Effector CD8-positive, alpha-beta T cell (primary cell): ENCODE measurements around the gene MYH14.
"Not testable (repeated sequence)": the region's sequence is repeated elsewhere in the genome, so short reads cannot be mapped to it uniquely, and the experiment has no call there.

ENCODE experiments used
- DNase-seq: peaks from one replicate; lab custom pipeline; 2025; lab: John Stamatoyannopoulos, UW

MYH14 gene

DNA sequence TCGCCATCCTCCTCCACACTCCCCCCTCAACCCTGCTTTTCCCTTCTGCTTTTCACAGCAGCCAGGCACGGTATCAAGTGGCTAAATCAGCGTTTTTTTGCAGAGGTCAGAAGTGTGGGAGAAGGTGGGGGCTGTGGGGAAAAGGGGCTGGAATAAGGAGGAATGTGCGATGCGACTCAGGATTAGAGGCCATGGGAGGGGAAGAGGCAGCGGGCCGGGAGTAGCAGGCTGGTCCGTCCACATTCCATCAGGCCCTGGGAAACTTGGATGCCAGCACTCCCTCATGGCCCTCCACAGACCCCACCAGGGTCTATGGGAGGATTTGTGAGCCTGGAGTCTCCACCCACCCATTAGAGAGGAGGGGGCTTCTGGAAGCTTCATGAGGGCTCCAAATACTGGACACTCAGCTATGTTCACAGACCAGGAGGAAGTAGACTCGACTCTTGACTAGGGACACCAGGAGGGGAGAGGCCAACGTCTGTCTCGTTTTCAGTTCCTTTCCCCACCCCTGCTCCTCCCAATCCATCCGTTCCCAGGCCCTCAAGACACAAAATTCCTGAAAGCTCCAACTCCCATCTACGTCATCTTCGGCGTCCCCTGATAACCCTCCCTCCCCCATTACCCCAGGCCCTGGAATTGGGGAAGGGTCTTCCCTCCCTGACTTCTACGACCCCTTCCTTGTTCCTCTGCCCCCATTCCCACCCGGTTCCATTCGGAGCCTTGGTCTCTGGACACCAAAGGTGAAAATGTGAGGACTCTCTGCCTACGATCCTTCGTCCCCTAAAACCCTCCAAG, 129.0 kb downstream of the MYH14 start:
- no peak for DNase-seq

- peak; percentile 67 for DNase-seq
Measured at GRCh38 chr19:50333235-50333736, 129.9 kb downstream of the MYH14 start.

DNA sequence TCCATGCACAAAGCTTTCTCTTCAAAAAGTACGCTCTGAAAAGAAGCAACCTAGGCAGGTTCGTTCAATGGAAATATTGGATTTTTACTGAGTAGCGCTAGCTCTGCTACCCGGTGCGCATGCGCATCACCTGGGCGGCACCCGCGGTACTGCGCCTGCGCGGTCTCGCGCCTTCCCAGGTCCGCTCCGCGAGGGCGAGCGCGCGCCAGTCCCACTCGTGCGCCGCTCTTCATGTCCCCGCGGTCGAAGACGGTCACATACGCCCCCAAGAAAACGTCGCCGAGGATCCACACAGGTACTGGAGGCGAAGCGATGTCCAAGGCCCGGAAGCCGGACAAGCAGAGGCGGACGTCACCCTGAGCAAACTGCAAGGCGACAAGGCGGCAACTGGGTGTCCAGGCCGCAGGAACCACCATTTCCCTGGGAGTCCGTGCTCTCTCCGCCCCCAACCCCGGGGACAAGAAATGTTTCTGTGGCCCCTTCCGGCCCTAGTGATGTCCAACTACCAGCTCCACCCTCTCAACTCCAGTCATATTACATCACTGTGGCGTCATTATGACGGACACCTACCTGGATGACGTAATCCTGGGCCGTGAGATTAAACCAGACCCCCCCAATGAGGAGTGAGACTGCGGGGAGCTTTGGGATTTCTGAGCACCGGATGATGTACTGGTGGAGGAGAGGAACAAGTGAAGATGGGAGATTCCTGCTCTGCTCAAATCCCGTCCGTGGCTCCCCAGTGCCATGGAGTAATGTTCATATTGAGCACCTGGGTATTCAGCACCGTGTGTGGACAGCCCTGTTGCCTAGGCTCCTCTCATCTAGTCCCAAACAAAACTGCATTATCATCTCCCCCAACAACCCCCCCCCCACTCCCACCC, 130.6 kb downstream of the MYH14 start:
- DNase-seq: peak; percentile 71

DNA sequence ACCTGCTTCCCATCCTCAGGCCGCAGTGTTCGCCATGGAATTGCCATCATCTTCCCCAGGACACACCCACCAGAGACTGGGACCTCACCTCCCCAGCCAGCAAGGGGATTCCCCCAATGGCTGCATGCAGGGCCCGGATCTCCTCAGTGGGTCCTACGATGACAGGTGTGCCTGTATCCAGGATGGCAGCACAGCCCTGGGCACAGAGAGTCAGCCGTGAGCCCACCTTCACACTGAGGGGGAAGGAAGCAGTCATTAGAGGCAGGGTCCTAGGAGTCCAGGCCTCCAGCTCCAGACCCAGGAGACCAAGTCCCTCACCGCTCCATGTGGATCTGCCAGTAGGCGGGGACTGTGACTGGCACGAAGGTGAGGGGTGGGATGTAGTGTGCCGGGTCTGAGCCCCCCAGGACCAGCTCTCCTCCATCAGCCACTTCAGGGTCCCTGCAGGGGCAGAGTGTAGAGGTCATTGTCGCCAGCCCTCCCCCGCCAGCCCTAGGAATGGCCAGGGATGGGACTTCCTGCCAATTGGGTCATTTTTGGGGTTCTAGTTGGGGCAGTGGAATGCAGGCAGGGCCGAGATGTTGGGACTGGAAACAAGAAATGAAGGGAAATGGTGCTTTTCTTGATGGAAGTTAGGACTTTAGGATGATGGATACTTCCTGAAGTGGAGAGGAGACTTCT, 131.5 kb downstream of the MYH14 start:
- no peak for DNase-seq

DNA sequence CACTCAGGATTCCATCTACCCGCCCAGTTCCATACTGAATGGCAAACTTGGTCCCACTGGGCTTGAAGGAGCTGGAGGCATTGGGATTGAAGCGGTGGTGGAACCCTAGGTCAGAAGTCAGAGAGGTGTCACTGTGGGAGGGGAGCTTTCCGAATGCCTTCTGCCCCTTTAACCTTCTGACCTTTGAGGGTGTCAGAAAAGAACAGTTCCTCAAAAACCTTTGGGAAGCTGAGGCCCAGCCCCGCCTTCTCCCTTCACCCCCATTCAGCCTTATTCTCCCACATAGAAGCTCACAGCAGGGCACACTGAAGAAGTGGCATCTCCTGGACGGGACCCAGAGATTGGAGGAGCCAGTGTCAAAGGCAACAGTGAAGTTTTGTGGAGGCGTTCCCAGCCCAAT, 133.6 kb downstream of the MYH14 start:
- not testable (repeated sequence) for DNase-seq

DNA sequence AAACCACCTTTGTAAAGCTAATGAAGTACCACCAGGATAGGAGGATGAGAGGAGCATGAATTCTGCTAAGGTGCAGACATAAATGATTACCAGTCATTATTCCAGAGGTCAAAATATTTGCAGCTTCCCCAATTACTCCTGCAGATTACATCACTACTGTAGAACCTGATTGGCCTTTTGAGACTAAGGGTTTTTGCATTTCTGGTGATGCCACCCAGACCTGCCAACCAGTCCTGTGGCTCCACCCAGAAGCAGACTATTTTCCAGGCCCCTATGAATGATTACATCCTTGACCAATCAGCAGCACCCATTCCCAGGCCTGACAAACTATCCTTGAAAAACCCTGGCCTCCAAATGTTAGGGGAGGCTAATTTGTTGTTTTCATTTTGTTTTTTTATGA, 136.9 kb downstream of the MYH14 start:
- DNase-seq: no peak

GRCh38 chr19:50341091-50341564, 137.7 kb downstream of the MYH14 start:
- DNase-seq: no peak

GRCh38 chr19:50344661-50345318, 141.4 kb downstream of the MYH14 start:
- DNase-seq: no peak

- DNase-seq: not testable (repeated sequence)
Measured at GRCh38 chr19:50347089-50347581, 143.7 kb downstream of the MYH14 start.

DNA sequence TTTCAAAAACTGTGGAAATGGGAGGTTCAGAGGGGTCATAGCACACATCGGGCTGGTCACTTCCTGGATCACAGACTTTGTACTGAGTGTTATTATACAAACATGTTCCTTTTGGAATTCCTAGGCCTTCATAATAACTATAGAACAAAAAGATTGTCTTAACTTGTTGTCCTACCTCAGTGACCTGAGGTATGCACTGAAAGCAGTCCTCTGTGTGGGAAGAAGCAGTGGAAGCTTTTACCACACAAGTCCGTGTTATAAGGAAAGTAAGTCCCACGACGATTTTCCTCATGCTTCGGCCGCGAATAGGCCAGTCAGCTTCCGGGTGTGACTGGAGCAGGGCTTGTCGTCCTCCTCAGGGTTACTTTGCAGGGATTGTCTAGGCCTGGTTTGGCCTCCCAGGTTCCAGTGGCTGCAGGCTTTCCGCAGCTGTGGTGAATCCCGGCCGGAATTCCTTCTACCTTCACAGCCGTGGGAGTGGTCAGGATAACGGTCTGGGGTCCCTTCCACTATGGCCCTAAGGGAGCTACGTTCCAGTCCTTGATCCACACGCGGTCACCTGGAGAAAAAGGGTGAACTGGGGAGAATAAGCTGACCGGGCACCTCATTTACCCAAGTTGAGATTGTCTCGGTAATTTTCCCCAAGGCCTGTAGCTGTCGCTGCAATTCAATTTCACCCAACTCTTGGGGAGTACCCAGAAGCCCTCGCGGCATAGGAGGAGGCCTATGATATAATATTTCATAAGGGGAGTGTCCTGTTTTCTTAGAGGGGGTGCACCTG, 146.0 kb downstream of the MYH14 start:
- DNase-seq: no peak

DNA sequence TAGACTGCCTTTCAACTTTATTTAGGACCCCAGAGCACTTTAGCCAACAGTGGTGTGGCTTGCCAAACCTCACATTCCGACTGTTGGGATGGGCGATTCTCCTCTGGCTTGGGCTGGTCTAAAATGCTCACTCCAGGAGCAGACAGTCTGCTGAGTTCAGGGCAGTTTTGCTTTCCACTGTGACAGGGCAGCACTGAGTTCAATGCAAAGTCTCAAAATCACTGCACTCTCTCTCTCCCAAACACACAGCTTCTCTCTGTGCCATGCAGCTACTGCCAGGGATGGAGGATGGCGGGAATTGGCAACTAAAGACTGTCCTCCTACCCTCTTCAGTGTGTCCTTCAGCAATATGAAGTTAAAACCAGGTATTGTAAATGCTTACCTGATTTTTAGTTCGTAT, 148.8 kb downstream of the MYH14 start:
- no peak for DNase-seq

DNA sequence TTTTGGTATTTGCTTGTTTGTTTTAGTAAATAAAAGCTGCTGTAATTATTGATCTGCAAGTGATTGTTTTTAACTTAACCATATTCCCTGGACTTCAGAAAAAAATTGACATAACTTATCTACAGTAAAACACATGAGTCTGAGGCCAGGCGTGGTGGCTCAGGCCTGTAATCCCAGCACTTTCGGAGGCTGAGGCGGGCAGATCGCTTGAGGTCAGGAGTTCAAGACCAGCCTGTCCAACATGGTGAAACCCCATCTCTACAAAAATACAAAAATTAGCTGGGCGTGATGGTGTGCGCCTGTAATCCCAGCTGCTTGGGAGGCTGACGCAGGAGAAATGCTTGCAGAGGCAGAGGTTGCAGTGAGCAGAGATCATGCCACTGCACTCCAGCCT, 150.1 kb downstream of the MYH14 start:
- not testable (repeated sequence) for DNase-seq

DNA sequence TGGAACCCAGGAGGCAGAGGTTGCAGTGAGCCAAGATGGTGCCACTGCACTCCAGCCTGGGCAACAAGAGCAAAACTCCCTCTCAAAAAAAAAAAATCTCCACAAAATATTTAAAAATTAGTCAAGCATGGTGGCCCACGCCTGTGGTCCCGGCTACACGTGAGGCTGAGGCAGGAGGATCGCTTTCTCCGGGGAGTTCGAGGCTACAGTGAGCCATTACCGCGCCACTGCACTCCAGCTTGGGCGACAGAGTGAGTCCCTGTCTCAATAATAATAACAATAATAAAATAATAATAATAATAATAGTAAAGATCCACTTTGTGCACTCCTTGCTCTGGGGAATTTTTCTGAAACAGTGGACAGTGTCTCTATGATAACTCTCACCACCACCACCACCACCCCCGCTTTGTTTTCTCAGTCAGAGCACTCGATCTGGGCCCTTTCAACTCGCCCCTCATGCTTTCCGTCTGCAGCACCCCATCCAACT, 153.3 kb downstream of the MYH14 start:
- no peak for DNase-seq

GRCh38 chr19:50357178-50358100, 154.0 kb downstream of the MYH14 start:
- peak; percentile 80 for DNase-seq

GRCh38 chr19:50358483-50359327, 155.3 kb downstream of the MYH14 start:
- DNase-seq: peak; percentile 68

DNA sequence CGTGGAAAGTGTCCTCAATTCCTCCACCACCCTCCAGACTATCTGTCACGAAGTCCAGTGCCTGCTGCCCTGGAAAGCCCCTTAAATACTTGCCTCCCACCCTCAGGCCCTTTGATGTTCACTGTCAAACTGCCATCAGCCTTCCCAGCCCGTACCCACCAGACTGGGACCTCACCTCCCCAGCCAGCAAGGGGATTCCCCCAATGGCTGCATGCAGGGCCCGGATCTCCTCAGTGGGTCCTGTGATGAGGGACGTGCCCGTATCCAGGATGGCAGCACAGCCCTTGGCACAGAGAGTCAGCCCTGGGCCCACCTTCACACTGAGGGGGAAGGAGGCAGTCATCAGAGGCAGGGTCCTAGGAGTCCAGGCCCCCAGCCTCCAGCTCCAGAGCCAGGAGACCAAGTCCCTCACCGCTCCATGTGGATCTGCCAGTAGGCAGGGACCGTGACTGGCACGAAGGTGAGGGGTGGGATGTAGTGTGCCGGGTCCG, 156.0 kb downstream of the MYH14 start:
- no peak for DNase-seq
